ENCODE results near the gene FERMT1.
"Not testable (repeated sequence)": the region's sequence is repeated elsewhere in the genome, so short reads cannot be mapped to it uniquely, and the experiment has no call there.

FERMT1 gene

DNA sequence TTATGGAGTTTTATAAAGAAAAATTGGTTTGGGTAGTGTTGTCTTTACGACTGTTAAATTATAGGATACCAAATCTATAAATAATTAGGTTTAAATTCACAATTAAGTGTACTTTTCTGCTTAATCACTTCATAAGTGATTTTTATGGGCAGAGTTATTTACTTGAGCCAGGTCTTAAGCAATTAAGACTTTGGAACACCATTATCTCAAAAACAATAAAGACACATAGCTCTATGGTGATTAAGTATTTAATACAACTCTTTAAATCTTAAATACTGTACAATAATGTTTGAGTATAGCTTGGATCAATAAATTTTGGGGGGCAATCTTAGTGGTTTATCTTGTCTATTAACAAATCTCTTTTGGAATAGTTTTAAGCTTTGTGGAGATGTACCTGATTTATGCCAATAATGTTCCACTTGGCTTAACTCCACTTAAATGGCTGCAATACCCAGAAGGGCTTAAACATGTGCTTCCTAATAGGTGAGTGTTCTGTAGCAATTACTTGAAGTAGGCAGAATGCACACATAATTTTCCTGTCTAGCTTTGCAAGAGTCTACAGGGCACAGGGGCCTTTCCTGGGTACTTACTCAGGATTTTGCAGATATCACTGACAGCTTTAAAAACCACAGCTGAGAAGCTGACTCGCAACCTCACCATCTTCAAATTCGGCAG lies 7.5 kb downstream of the FERMT1 start:
- no peak for DNase-seq (ENCODE audit: low read depth)

GRCh38 chr20:6114696-6115095 lies 8.1 kb downstream of the FERMT1 start:
- no peak for DNase-seq (ENCODE audit: low read depth)

DNA sequence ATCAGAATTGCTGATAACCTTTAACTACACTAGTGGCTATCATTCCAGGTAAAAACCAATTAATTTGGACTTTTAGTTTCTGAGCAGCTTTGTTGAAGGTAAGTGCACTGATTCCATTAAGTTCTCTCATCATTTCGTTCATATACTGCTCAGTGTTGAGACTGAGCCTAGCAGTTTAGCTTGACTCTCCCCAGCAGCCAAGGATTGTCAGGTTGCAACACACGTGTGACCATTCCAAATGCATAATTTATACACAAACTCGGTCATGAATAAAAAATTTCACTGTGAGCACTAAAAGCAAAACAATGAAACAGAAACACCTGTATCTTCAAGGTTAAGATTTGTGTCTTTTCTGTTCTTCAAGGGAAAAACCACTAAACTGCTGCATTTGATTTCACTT lies 8.9 kb downstream of the FERMT1 start:
- no peak for DNase-seq (ENCODE audit: low read depth)

- not testable (repeated sequence) for DNase-seq (ENCODE audit: low read depth)
Observed at GRCh38 chr20:6112965-6113364, 9.9 kb downstream of the FERMT1 start.

DNA sequence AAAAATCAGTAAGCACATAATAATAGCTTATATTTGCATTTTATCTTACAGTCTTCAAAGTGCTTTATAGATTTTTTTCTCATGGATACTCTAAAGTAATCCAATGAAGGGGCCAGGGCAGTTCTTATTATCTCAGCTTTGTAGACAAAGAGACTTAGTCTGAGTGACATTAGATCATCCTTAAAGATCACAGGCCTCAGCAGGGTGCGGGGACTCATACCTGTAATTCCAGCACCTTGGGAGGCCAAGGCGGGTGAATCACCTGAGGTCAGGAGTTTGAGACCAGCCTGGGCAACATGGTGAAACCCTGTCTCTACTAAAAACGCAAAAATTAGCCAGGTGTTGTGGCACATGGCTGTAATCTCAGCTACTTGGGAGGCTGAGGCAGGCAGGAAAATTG lies 14.5 kb downstream of the FERMT1 start:
- no peak for DNase-seq (ENCODE audit: low read depth)

DNA sequence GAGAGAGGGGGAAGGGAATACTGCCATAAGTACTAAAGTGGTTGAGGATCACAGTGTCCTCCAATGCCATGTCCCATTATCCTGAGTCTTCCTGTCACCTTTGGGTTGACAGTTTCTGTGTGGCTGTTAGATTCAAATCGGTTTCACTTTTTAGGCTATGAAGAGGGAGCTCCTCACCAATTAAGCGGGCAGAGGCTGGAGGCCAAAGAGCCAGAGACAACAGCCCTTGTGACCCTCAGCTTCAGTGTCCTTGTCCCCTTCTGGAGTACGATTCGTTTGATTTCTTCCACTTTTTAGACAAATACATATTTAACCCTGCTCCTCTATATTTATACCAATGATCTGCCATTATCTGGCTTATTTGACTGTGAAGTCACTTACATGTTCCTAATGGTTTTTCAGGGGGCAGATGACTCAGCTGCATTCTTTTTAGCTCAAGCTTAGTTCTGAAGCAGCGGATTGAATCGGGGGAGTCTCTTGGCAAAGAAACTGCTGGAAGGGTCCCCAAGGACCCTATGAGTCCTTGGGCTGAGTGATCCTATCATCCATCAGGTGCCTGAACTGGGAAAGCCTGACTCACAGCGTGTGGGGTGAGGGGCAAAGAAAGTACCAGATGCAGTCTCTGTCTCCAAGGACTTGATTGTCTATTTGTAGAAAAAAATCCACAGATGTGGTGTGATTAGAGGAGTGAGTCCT lies 18.2 kb downstream of the FERMT1 start:
- DNase-seq (ENCODE audit: low read depth) = no peak

DNA sequence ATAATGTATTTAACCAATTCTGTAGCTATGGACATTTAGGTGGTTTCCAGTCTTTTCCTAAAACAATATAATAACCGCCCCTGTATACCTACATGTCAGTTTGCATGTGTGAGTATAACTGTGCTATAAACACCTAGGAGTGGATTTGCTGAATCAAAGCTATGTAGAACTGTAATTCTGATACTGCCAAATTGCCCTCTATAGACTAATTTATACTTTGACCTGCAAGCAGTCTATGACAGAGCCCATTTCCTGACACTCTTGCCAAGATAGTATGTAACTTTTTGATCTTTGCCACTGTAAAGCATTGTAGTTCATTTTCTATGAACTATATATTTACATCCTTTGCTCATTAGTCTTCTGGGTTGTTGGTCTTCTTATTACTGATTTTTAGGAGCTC lies 19.5 kb downstream of the FERMT1 start:
- DNase-seq (ENCODE audit: low read depth) = no peak

DNA sequence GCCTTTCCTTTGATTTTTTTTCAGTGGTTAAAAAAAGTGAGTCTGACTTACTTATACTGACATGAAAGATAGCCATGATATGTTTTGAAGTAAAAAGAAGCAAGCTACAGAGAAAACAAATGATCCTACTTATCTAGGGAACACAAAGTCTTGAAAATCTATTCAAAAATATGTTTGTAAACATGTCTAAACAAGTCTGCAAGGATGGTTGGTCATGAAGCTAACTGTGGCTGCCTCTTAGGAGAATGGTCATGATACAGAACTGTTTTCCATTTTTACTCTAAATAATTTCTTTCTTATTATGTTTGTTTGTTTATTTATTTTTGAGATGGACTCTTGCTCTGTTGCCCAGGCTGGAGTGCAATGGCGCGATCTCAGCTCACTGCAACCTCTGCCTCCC lies 21.5 kb downstream of the FERMT1 start:
- DNase-seq (ENCODE audit: low read depth) = no peak

GRCh38 chr20:6100246-6100645 lies 22.6 kb downstream of the FERMT1 start:
- DNase-seq (ENCODE audit: low read depth) = no peak

DNA sequence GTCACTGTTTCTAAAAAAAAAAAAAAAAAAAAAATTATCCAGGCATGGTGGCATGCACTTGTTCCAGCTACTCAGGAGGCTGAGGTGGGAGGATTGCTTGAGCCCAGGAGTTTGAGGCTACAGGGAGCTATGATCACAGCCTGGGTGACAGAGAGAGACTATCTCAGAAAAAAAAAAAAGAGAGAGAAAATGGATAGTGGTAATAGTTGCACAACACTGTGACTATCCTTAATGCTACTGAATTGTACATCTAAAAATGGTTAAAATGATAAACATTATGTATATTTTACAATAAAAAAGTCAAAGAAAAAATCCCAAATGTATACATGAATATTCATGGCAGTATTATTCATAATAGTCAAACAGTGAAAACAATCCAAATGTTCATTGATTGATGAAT lies 23.0 kb downstream of the FERMT1 start:
- no peak for DNase-seq (ENCODE audit: low read depth)

- no peak for DNase-seq (ENCODE audit: low read depth)
Observed at GRCh38 chr20:6095409-6095808, 27.4 kb downstream of the FERMT1 start.

- DNase-seq (ENCODE audit: low read depth) = no peak
Observed at GRCh38 chr20:6094565-6094964, 28.3 kb downstream of the FERMT1 start.

DNA sequence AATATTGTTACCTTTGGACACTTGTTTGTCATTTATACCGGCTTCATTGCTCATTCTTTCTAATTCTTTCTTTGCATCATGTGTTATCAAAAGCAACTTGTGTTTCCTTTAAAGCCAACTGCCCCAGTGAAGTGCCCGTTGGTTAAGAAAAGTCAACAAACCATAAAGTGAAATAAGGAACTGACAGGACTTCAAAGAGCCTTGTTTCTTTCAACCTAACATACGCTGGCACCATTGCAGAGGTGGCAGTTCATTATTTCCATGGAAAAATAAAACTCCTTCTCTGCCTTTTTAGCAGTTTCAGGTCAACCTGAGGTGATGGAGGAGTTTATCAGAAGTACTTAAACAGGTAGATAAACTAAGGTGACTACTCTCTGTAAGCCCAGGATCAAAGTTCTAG lies 28.8 kb downstream of the FERMT1 start:
- no peak for DNase-seq (ENCODE audit: low read depth)

DNA sequence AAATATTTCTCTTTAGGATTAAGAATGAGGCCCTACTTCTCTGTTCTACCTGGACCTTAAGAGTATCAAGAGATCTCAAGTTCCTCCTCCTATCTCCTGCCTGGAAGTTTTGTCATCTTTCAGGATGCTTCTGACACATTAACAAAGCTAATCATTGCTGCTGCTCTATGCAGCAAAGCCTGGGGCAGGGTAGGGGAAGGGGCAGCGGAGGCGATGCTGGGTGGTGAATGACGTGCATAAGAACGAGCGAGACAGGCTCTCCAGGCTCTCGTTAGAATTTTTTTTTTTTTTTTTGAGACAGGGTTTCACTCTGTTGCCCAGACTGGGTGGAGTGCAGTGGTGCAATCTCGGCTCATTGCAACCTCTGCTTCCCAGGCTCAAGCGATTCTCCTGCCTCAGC lies 31.2 kb downstream of the FERMT1 start:
- no peak for DNase-seq (ENCODE audit: low read depth)

DNA sequence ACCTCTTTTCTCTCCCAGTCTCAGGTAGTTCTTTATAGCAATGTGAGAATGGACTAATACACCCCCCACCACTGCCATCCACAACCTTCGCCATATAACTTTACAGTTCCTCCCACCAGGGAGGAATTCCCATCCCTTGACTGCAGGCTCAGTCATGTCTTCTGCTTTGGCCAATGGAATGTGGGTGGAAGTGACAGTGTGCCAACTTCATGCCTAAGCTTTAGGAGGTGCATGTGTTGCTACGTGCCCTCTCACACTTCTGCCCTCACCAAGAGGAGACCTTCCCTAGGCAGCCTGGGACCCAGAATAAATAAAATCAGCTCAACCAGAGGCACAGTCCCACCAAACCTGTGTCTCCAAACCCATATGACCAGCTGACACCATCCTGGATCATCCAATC lies 36.0 kb downstream of the FERMT1 start:
- no peak for DNase-seq (ENCODE audit: low read depth)

GRCh38 chr20:6083926-6084325 lies 38.9 kb downstream of the FERMT1 start:
- no peak for DNase-seq (ENCODE audit: low read depth)

DNA sequence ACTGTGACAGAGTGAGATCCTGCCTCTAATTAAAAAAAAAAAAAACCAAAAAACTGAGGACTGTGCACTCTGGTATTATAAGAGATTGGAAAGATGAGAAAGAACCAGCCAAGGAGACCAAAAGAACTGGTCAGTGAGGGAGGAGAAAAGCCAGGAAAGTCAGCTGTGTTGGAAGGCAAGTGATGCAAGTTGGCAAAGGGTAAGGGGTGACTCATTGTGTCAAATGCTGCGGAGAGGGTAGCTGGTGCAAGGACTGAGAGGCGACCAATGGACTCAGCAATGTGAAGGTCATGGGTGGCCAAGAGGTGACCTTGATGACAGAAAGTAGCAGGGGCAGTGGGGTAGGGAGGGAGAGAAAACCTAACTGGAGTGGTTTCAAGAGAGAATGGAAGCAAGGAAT lies 41.6 kb downstream of the FERMT1 start:
- no peak for DNase-seq (ENCODE audit: low read depth)

DNA sequence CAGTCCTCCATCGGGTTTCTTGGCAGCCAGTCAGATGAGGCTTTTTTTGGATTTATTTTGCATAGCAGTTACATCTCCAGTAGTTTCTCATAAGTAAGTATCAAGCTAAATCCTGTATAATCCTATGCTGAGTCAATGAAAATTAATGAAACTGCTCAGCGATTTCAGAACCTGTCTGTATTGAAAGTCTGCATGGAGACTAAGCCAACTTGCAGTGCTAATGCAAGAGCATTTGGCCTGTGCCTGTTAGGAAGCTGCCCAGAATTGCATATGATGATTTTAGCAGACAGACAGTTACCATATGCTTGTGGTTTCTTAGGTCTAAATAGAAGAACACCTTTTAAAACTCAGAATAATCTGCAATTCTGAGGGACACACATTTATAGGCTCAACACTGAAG lies 43.8 kb downstream of the FERMT1 start:
- DNase-seq (ENCODE audit: low read depth) = no peak

DNA sequence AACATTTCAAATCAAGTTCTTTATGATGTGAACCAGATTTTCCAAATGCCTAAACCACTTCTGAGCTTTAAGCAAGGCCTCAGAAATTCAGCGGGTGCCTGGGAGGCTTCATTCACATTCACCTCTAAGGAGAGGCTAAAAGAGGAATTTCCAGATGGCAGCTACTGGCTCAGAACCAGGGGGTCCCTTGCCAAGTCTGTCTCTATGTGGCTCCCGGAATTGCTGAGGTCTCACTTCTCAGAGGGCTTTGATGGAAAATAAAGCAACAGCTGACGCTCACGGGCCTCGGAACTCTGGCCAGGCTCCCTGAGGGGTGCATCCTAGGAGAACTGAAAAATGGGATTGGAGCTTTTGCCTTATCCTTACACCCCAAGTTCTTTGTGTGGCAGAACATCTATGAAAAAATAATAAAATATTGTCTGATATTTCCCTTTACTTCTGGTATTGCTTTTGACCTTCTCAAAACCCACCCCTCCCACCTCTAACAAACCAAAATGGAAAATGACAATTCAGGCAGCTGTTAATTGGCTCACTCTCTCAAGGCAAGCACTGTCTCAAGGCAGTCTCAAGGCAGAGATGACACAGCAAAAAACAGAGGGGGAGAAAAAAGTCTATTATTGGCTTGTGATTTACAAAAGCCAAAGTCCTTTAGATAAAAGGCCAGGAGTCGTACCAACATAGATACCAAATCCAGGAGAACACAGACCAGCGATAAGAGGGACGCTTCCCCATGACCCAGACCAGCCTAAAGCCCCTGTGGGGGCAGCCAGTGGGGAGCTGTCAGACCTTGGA lies 47.2 kb downstream of the FERMT1 start:
- DNase-seq (ENCODE audit: low read depth) = no peak

DNA sequence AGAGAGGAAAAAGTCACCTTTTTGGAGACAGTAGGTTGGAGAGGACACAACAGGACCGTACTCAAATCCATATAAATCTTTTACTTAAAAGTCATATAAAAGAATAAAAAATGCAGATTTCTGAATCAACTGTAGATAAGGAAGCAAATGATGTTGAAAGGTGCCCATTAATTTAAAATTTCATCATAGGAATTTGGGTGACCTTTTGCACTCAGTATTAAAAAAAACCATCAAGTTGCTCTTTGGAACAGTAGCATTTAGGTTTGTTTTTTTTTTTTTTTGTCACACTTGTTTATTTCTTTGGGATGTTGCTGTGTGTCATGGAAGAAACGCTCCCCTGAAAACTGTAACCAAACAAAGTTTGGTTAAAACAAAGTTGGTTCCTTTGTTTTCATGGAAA lies 48.0 kb downstream of the FERMT1 start:
- no peak for DNase-seq (ENCODE audit: low read depth)

GRCh38 chr20:6074145-6074561 lies 48.7 kb downstream of the FERMT1 start:
- no peak for DNase-seq (ENCODE audit: low read depth)

DNA sequence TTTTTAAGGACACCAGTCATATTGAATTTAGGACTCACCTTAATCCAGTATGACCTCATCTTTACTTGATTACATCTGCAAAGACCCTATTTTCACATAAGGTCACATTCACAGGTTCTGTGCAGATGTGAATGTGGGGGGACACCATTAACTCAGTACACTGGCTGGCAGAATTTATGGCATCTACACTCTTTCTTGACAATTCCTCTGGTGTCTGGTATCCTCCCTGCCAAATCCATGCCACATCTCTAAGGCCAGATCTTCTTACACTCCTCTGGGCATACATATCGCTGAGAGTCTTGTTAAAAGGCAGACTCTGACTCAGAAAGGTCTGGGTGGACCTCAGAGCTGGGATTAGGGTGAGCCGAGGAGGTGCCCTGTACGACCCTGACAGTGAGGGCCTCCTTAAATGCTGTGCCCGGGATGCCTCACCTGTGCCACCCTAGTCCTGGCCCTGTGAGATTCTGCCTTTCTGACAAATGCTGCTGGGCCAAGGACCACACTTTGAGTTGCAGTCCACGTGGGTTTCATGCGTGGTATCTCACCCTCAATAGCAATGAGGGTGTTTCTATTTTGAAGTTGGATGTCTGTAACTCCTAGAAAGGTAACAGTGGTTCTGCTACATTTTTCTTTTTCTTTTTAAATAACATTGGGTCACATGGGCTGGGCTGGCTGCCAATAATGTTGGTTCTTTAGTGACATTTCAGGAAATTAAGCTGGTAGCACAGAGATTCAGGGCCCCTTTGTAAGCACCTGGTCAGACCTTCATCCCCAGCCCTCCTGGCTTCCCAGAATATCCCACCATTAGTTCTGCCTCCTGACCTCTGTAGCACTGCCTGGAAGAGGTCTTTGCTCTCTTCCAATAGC lies 51.8 kb downstream of the FERMT1 start:
- DNase-seq (ENCODE audit: low read depth) = no peak
